Transverse colon (tissue), 4 donors: ENCODE data around the gene PIEZO1. TPM values are rescaled to one million over a fixed set of nuclear protein-coding genes. Genes with fewer than 3 reads are reported as not detected.
A peak's percentile ranks its signal among the peaks of the same experiment; 100 is the strongest.

Experiments used
- DNase-seq: peaks from one replicate; pipeline ENCODE4 v3.0.0-alpha.2; 2019
- H3K27ac ChIP-seq, 4 donors: fragments of 200-600 bp; sonication (generic); 2 replicates each; pipeline ENCODE4 v1.5.1; 2016 to 2018; ENCODE audit warnings: inconsistent platforms in 4 of 4
- H3K27me3 ChIP-seq: fragments of 200-600 bp; sonication (generic); 2 replicates; pipeline ENCODE4 v1.5.1; 2017; ENCODE audit warnings: inconsistent platforms
- H3K36me3 ChIP-seq, 4 donors: fragments of 200-600 bp; sonication (generic); 2 replicates each; pipeline ENCODE4 v1.5.1; 2017 to 2019; ENCODE audit warnings: inconsistent platforms in 4 of 4
- H3K4me1 ChIP-seq, 4 donors: fragments of 200-600 bp; sonication (generic); 2 replicates each; pipeline ENCODE4 v1.5.1; 2017 to 2020; ENCODE audit warnings: inconsistent platforms in 4 of 4
- H3K4me3 ChIP-seq, 4 donors: fragments of 200-600 bp; sonication (generic); 1 replicate in 1 of 4; 2 replicates in 3 of 4; pipeline versions ENCODE4 v1.5.1 to v1.6.1; 2017 to 2019; ENCODE audit warnings: inconsistent platforms in 4 of 4
- H3K9me3 ChIP-seq, 2 donors: fragments of 200-600 bp; sonication (generic); 2 replicates each; pipeline ENCODE4 v1.5.1; 2017 to 2019; ENCODE audit warnings: inconsistent platforms in 2 of 2
- EP300 ChIP-seq: sonication (generic); formaldehyde crosslinking; IDR thresholded peaks from one replicate; pipeline ENCODE4 v1.6.1; 2017; ENCODE audit warnings: antibody characterized with exemption, low read depth
- POLR2A ChIP-seq: fragments of 450-650 bp; IDR thresholded peaks from one replicate; pipeline ENCODE4 v1.6.1; 2016; ENCODE audit warnings: antibody characterized with exemption, mild to moderate bottlenecking, moderate library complexity
- POLR2AphosphoS5 ChIP-seq, 3 donors: sonication (generic); formaldehyde crosslinking; IDR thresholded peaks; one replicate each; pipeline ENCODE4 v1.6.1; 2016; ENCODE audit warnings: antibody characterized with exemption in 3 of 3
- WGBS, 2 donors: methylation state at CpG; one replicate each; pipeline ENCODE4 v1.1.5; 2018; ENCODE audit warnings: low coverage in 1 of 2; 5-methylcytosine and 5-hydroxymethylcytosine counted together
- in situ Hi-C, 4 donors: fragments of 200-750 bp; cut with MboI; loops; one replicate each; pipeline versions ENCODE4 v1.15.0 to v1.15.1; 2017; ENCODE audit warnings: low sequenced_read_pairs in 3 of 4, low pct_ligation_motif_present in 1 of 4, low pct_unique_long_range_greater_than_20kb in 1 of 4
- intact Hi-C: fragments of 100-400 bp; cut with DNase I; formaldehyde crosslinking; loops from one replicate; pipeline ENCODE4 v1.15.1; 2023; ENCODE audit warnings: low total_unique reads
- total RNA-seq, 4 donors: library from RNA; depleted of rRNA; stranded (reverse); fragments of >200 nt; gene quantifications; one replicate each; pipeline ENCODE4 v1.1.0, GENCODE V29; 2016
- TF ChIP-seq, protein P1 (sequence below), 5 experiments: fragments of 200-600 bp in 3 of 5; fragments of 450-650 bp in 2 of 5; sonication (generic) in 3 of 5; IDR thresholded peaks; 1 replicate in 2 of 5; 2 replicates in 3 of 5; pipeline ENCODE4 v1.5.1; 2016 to 2017; ENCODE audit warnings: antibody characterized with exemption in 5 of 5, inconsistent platforms in 3 of 5, mild to moderate bottlenecking in 2 of 5, moderate library complexity in 1 of 5

PIEZO1 gene
- total RNA-seq, 4 donors from 2014 or later = 133 to 546 (median 179) TPM

DNA sequence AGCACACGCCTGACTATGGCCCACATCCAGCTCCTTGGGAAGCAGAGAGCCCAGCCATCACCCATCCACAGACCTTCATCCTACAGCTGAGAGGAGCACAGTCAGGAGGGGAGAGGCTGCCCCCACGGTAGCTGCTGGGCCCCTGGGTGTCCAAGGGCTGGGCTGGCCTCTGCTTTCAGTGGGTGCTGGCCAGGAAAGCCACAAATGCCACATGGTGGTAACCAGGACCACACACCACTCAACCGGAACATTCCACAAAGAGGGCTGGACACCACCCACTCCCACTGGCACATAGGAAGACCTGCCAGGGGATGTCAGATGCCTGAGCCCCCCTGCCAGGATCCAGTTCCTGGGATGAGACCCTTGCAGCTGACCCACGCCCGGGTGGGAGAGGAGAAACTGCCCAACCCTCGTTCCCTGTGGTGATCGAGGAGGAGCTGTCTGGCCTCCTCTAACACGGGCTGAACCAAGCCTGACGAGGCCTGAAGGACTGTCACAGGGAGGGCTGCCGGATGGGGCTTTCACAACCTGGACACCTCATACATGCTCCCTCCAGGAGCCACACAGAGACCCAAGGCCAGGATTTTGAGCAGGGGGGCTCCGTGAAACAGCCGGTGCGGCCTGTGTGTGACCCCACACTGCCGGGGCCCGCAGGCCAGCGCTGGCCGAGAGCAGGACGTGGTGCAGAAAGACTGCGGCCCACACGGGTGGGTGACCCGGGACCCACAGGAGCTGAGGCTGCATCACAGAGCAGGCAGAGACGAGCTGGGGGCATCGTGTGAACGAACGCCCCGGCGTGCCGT lies 30.7 kb downstream of the PIEZO1 start:
- intact Hi-C loops = no loop called here
- Histone ChIP-seq H3K4me3 (no peak overlapping the region), H3K9me3 (no peaks in the 10 kb centered on the region), H3K36me3 (no peaks in the 10 kb centered on the region), H3K27ac (peak overlapping the region; percentile 10 to 44 (median 16)), H3K4me1 (peaks cover 0 to 22% (median 20%) of the 10 kb centered on the region in 4 donors), H3K27me3 (no peaks in the 10 kb centered on the region)
- DNase-seq = no peak
- no peak for TF ChIP-seq POLR2A
- TF ChIP-seq, protein P1, sequence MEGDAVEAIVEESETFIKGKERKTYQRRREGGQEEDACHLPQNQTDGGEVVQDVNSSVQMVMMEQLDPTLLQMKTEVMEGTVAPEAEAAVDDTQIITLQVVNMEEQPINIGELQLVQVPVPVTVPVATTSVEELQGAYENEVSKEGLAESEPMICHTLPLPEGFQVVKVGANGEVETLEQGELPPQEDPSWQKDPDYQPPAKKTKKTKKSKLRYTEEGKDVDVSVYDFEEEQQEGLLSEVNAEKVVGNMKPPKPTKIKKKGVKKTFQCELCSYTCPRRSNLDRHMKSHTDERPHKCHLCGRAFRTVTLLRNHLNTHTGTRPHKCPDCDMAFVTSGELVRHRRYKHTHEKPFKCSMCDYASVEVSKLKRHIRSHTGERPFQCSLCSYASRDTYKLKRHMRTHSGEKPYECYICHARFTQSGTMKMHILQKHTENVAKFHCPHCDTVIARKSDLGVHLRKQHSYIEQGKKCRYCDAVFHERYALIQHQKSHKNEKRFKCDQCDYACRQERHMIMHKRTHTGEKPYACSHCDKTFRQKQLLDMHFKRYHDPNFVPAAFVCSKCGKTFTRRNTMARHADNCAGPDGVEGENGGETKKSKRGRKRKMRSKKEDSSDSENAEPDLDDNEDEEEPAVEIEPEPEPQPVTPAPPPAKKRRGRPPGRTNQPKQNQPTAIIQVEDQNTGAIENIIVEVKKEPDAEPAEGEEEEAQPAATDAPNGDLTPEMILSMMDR (IDR thresholded peaks at IDR 0.05) = no peak
- no peak for TF ChIP-seq POLR2AphosphoS5 (IDR thresholded peaks at IDR 0.05)
- no peak for TF ChIP-seq EP300
- in situ Hi-C loops = no loop called here
- 92% methylated on average over 24 of the region's 28 CpGs; no CpG with 5 or more reads in 1 of the 2 donors for WGBS, 2 donors

DNA sequence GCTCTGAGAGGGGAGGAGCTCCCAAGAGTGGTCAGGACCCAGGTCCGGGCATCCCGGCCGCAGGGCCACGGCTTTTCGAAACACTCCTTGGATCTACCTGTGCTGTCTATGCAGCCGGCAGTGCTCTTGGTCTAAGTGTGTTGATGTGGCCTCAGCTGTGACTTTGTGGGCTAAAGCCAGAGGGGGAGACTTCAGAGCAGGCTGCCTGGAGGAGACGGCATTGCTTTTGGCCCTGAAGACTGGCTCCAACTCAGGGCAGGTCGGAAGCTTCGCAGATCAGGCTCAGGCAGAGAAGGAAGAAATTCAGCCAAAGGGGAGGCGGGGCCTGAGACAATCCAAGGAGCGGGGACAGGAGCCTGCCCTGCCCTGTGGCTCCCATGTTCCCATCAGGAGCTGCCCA lies 31.4 kb downstream of the PIEZO1 start:
- Histone ChIP-seq H3K27ac (peak overlapping the region; percentile 6 to 34 (median 16)), H3K36me3 (no peaks in the 10 kb centered on the region), H3K4me3 (no peak overlapping the region), H3K4me1 (peaks cover 0 to 16% (median 13%) of the 10 kb centered on the region in 4 donors), H3K27me3 (no peaks in the 10 kb centered on the region), H3K9me3 (no peaks in the 10 kb centered on the region)
- in situ Hi-C loops = no loop called here
- intact Hi-C loops = no loop called here
- TF ChIP-seq POLR2AphosphoS5 (IDR thresholded peaks at IDR 0.05) (no peak), POLR2A (no peak), EP300 (no peak)
- TF ChIP-seq, protein P1 (IDR thresholded peaks at IDR 0.05) = no peak
- 80 to 84% methylated on average over 1 to 11 of the region's 11 CpGs for WGBS, 2 donors
- no peak for DNase-seq

DNA sequence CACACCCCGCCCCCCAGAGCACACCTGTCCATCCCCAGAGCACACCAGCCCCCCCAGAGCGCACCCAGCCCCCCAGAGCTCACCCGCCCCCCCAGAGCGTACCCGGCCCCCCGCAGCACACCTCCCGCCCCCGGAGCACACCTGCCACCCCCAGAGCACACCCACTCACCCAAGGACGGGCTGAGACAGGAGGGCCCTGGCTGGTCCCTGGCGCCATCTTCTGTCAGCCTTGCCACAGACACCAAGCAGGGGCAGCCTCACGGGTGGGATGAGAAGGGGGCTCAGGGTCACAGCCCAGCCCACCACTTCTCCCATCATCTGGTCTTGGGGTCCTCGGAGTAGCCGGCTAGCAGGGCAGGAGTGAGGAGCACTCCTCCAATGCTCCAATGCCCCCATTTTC lies 31.8 kb downstream of the PIEZO1 start:
- no peak overlapping the region for H3K4me3 ChIP-seq
- H3K27me3 ChIP-seq = no peaks in the 10 kb centered on the region
- peaks cover 0 to 16% (median 9%) of the 10 kb centered on the region in 4 donors for H3K4me1 ChIP-seq
- no peaks in the 10 kb centered on the region for H3K36me3 ChIP-seq
- peak overlapping the region in 1 of 4 donors; percentile 22 for H3K27ac ChIP-seq
- in situ Hi-C loops (no loop called here), intact Hi-C loops (no loop called here)
- 100% methylated on average over 4 of the region's 13 CpGs; no CpG with 5 or more reads in 1 of the 2 donors for WGBS, 2 donors
- H3K9me3 ChIP-seq = no peaks in the 10 kb centered on the region
- no peak for DNase-seq
- TF ChIP-seq POLR2A (no peak), POLR2AphosphoS5 (IDR thresholded peaks at IDR 0.05) (no peak), EP300 (no peak)
- TF ChIP-seq, protein P1 (IDR thresholded peaks at IDR 0.05) = no peak

DNA sequence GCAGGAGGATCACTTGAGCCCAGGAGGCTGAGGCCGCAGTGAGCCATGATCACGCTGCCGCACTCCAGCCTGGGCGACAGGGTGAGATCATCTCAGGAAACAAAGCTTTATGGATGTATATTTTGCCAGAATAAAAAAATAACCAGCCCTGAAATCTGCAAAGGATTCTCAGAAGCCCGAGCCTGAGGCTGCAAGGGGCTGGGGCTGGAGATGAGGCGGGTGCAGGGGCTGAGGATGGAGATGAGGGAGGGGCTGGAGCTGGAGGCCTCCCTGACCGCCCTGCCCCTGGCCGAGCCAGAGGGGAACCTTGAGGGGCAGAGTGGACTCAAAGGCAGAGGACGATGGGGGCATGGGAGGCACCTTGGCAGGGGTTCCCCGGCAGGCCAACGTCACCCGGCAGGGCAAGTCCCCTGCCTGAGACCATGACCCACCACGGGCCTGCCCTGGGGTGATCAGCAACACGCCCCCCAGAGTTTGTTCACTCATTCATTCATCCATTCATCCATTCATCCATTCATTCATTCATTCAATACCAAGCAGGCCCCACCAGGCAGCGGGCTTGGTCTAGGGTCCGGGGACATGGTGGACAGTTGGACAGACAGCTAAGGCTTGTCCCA lies 32.5 kb downstream of the PIEZO1 start:
- Histone ChIP-seq H3K36me3 (no peaks in the 10 kb centered on the region), H3K9me3 (no peaks in the 10 kb centered on the region), H3K27ac (no peak overlapping the region), H3K27me3 (no peaks in the 10 kb centered on the region), H3K4me3 (no peak overlapping the region), H3K4me1 (peaks cover 0 to 19% (median 7%) of the 10 kb centered on the region in 4 donors)
- in situ Hi-C loops = no loop called here
- intact Hi-C loops = no loop called here
- no peak for DNase-seq
- TF ChIP-seq, protein P1 (IDR thresholded peaks at IDR 0.05) = no peak
- TF ChIP-seq EP300 = no peak
- TF ChIP-seq POLR2A = no peak
- TF ChIP-seq POLR2AphosphoS5 (IDR thresholded peaks at IDR 0.05) = no peak
- 90% methylated on average over 4 to 16 of the region's 16 CpGs for WGBS, 2 donors
